T-helper 1 cell treated with Interleukin-12 subunit alpha and Interleukin-12 subunit beta and Interleukin-4 antibody, amounts not matched to agents 30 ng/mL and 1 ng/mL, for 36 hours (primary cell): Measurements from ENCODE around the gene DHPS. TPM values are rescaled to one million over a fixed set of nuclear protein-coding genes. Genes with fewer than 3 reads are reported as not detected.
"Not testable (repeated sequence)": the region's sequence is repeated elsewhere in the genome, so short reads cannot be mapped to it uniquely, and the experiment has no call there.

Experiments used
- intact Hi-C: fragments of 100-400 bp; cut with micrococcal nuclease; formaldehyde crosslinking; loops from one replicate; pipeline ENCODE4 v1.15.1; 2024
- total RNA-seq: library from RNA; stranded (reverse); gene quantifications from 2 replicates; pipeline ENCODE4 v1.2.3, GENCODE V29; 2022

The DHPS gene
- total RNA-seq, 1 donor from 2014 or later, result 108 TPM

- intact Hi-C loops, result no loop called here
Observed at GRCh38 chr19:12649941-12650340, 31.7 kb downstream of the DHPS start.

GRCh38 chr19:12648088-12648487 lies 33.6 kb downstream of the DHPS start:
- intact Hi-C loops, result no loop called here

GRCh38 chr19:12647490-12648071 lies 34.1 kb downstream of the DHPS start:
- intact Hi-C loops, result no loop called here

- intact Hi-C loops, result no loop called here
Observed at GRCh38 chr19:12647047-12647446, 34.6 kb downstream of the DHPS start.

- intact Hi-C loops, result no loop called here
Observed at GRCh38 chr19:12646551-12646950, 35.1 kb downstream of the DHPS start.

GRCh38 chr19:12643716-12644115 lies 38.0 kb downstream of the DHPS start:
- intact Hi-C loops, result not testable (repeated sequence)

GRCh38 chr19:12642506-12642905 lies 39.2 kb downstream of the DHPS start:
- intact Hi-C loops, result no loop called here

- intact Hi-C loops, result no loop called here
Observed at GRCh38 chr19:12641456-12641855, 40.2 kb downstream of the DHPS start.

- intact Hi-C loops, result loop anchor here (1.0 kb wide), 4 partner anchors 30 to 76 kb away; partner anchors contain the start of genes ZNF490 and ZNF791
Observed at GRCh38 chr19:12639901-12640613, 41.6 kb downstream of the DHPS start.

GRCh38 chr19:12638611-12639182 lies 43.0 kb downstream of the DHPS start:
- intact Hi-C loops, result no loop called here

GRCh38 chr19:12636631-12637030 lies 45.0 kb downstream of the DHPS start:
- intact Hi-C loops, result no loop called here

GRCh38 chr19:12629215-12629614 lies 52.5 kb downstream of the DHPS start:
- intact Hi-C loops, result no loop called here

- intact Hi-C loops, result no loop called here
Observed at GRCh38 chr19:12628040-12629022, 53.3 kb downstream of the DHPS start.

GRCh38 chr19:12626958-12627357 lies 54.7 kb downstream of the DHPS start:
- intact Hi-C loops, result no loop called here

Other genes with a start within 250 kb of the DHPS start
- 3.9 and 4.1 TPM in 2 replicates for gene ZNF443, start 240.9 kb downstream of the DHPS start, total RNA-seq
- gene ZNF709, start 197.1 kb downstream of the DHPS start, total RNA-seq, result 1.6 and 1.9 TPM in 2 replicates
- gene ZNF564, start 130.4 kb downstream of the DHPS start, total RNA-seq, result 11.0 and 11.2 TPM in 2 replicates
- gene ZNF490, start 71.1 kb downstream of the DHPS start, total RNA-seq, result 13.1 and 14.8 TPM in 2 replicates
- 31.4 and 34.3 TPM in 2 replicates for gene ZNF791, start 71.0 kb downstream of the DHPS start, total RNA-seq
- 189 and 197 TPM in 2 replicates for gene MAN2B1, start 15.1 kb downstream of the DHPS start, total RNA-seq
- 19.2 and 20.1 TPM in 2 replicates for gene WDR83, start 15.1 kb downstream of the DHPS start, total RNA-seq
- not detected in 2 replicates for gene GNG14, start 6.1 kb upstream of the DHPS start, total RNA-seq
- gene FBXW9, start 14.8 kb upstream of the DHPS start, total RNA-seq, result 5.0 and 6.1 TPM in 2 replicates
- 86.1 and 87.4 TPM in 2 replicates for gene TNPO2, start 42.1 kb upstream of the DHPS start, total RNA-seq
- gene TRIR, start 52.8 kb upstream of the DHPS start, total RNA-seq, result 180 and 185 TPM in 2 replicates
- 66.7 and 69.3 TPM in 2 replicates for gene GET3, start 55.6 kb upstream of the DHPS start, total RNA-seq
- 0.10 TPM in 1 of 2 replicates, not detected in the other for gene BEST2, start 69.9 kb upstream of the DHPS start, total RNA-seq
- gene HOOK2, start 93.7 kb upstream of the DHPS start, total RNA-seq, result 16.5 and 17.9 TPM in 2 replicates
- 309 and 316 TPM in 2 replicates for gene JUNB, start 109.6 kb upstream of the DHPS start, total RNA-seq
- gene PRDX2, start 119.9 kb upstream of the DHPS start, total RNA-seq, result 300 and 302 TPM in 2 replicates
- gene THSD8, start 120.2 kb upstream of the DHPS start, total RNA-seq, result 13.0 and 24.6 TPM in 2 replicates
- 24.3 and 30.5 TPM in 2 replicates for gene RNASEH2A, start 124.7 kb upstream of the DHPS start, total RNA-seq
- gene RTBDN, start 152.7 kb upstream of the DHPS start, total RNA-seq, result not detected in 2 replicates
- gene MAST1, start 156.6 kb upstream of the DHPS start, total RNA-seq, result 0.49 and 1.1 TPM in 2 replicates
- gene DNASE2, start 199.6 kb upstream of the DHPS start, total RNA-seq, result 29.5 and 32.6 TPM in 2 replicates
- 0.22 and 0.41 TPM in 2 replicates for gene KLF1, start 205.3 kb upstream of the DHPS start, total RNA-seq
- 48.0 and 49.5 TPM in 2 replicates for gene GCDH, start 209.3 kb upstream of the DHPS start, total RNA-seq
- gene SYCE2, start 237.4 kb upstream of the DHPS start, total RNA-seq, result 1.9 and 2.8 TPM in 2 replicates